Measurements from ENCODE around the gene MORN5. TPM values are rescaled to one million over a fixed set of nuclear protein-coding genes. Genes with fewer than 3 reads are reported as not detected.

Gene MORN5
- total RNA-seq, 1 donor from 2014 or later, result 0.57 TPM

- Mint-ChIP-seq H3K36me3 (ENCODE audit: insufficient read depth) (peaks cover 2% of the 10 kb centered on the region), H3K27ac (no peak overlapping the region), H3K4me3 (ENCODE audit: low read depth) (peak overlapping the region; percentile 33), H3K4me1 (ENCODE audit: low read depth) (peaks cover 6% of the 10 kb centered on the region), H3K9me3 (ENCODE audit: low read depth) (no peaks in the 10 kb centered on the region), H3K27me3 (peaks cover 53% of the 10 kb centered on the region)
- no peak for TF ChIP-seq CTCF (IDR thresholded peaks at IDR 0.05; ENCODE audit: unreplicated experiment)
- DNase-seq (ENCODE audit: low spot score, unreplicated experiment), result no peak
These were observed 68.5 kb downstream of the MORN5 start for GRCh38 chr9:122228191-122228567.

- Mint-ChIP-seq H3K4me3 (ENCODE audit: low read depth) (peak within 1 kb of the TSS; percentile 33), H3K4me1 (ENCODE audit: low read depth) (peaks cover 6% of the 10 kb centered on the region), H3K27ac (no peak within 1 kb of the TSS), H3K36me3 (ENCODE audit: insufficient read depth) (peaks cover 2% of the 10 kb centered on the region), H3K9me3 (ENCODE audit: low read depth) (no peaks in the 10 kb centered on the region), H3K27me3 (peaks cover 53% of the 10 kb centered on the region)
- TF ChIP-seq CTCF (IDR thresholded peaks at IDR 0.05; ENCODE audit: unreplicated experiment), result no peak
- peak; percentile 26 for DNase-seq (ENCODE audit: low spot score, unreplicated experiment)
These were observed 69.1 kb downstream of the MORN5 start, which contains the start of gene LHX6 for GRCh38 chr9:122228568-122229484. LHX6 (minus strand) TSS chr9:122228957; CDS start chr9:122228740, 217 bp downstream.

- Mint-ChIP-seq H3K36me3 (ENCODE audit: insufficient read depth) (peaks cover 2% of the 10 kb centered on the region), H3K4me1 (ENCODE audit: low read depth) (peaks cover 6% of the 10 kb centered on the region), H3K27ac (no peak overlapping the region), H3K9me3 (ENCODE audit: low read depth) (no peaks in the 10 kb centered on the region), H3K27me3 (peaks cover 51% of the 10 kb centered on the region), H3K4me3 (ENCODE audit: low read depth) (no peak overlapping the region)
- TF ChIP-seq CTCF (IDR thresholded peaks at IDR 0.05; ENCODE audit: unreplicated experiment), result no peak
- DNase-seq (ENCODE audit: low spot score, unreplicated experiment), result no peak
These were observed 69.8 kb downstream of the MORN5 start for GRCh38 chr9:122229485-122229837.

GRCh38 chr9:122232796-122233306, 73.1 kb downstream of the MORN5 start:
- H3K27ac Mint-ChIP-seq, result no peak overlapping the region
- no peak overlapping the region for H3K4me3 Mint-ChIP-seq (ENCODE audit: low read depth)
- no peaks in the 10 kb centered on the region for H3K36me3 Mint-ChIP-seq (ENCODE audit: insufficient read depth)
- H3K4me1 Mint-ChIP-seq (ENCODE audit: low read depth), result peaks cover 2% of the 10 kb centered on the region
- no peak for TF ChIP-seq CTCF (IDR thresholded peaks at IDR 0.05; ENCODE audit: unreplicated experiment)
- H3K27me3 Mint-ChIP-seq, result peaks cover 34% of the 10 kb centered on the region
- H3K9me3 Mint-ChIP-seq (ENCODE audit: low read depth), result no peaks in the 10 kb centered on the region
- DNase-seq (ENCODE audit: low spot score, unreplicated experiment), result no peak

- Mint-ChIP-seq H3K4me3 (ENCODE audit: low read depth) (no peak overlapping the region), H3K4me1 (ENCODE audit: low read depth) (no peaks in the 10 kb centered on the region), H3K36me3 (ENCODE audit: insufficient read depth) (no peaks in the 10 kb centered on the region), H3K27ac (no peak overlapping the region), H3K27me3 (peaks cover 30% of the 10 kb centered on the region), H3K9me3 (ENCODE audit: low read depth) (no peaks in the 10 kb centered on the region)
- TF ChIP-seq CTCF (IDR thresholded peaks at IDR 0.05; ENCODE audit: unreplicated experiment), result no peak
- no peak for DNase-seq (ENCODE audit: low spot score, unreplicated experiment)
These were observed 74.5 kb downstream of the MORN5 start for GRCh38 chr9:122234022-122234748.

Data from progenitor cell of endocrine pancreas (in vitro differentiated cells).